IMR-90 (cell line): ENCODE results near the gene CHPF2. TPM values are rescaled to one million over a fixed set of nuclear protein-coding genes. Genes with fewer than 3 reads are reported as not detected.

Experiments used
- ATAC-seq: fragments of 200-7000 bp; cut with Tn5 transposase; 2 replicates; pipeline ENCODE4 v1.9.1; 2020; ENCODE audit warnings: low read depth, mild to moderate bottlenecking, moderate library complexity
- BruUV-seq: library from RNA; stranded (reverse); fragments of 400-500 nt; replicated peaks from 2 replicates; lab custom pipeline; 2021; lab: Mats Ljungman, UMichigan
- CTCF ChIA-PET: fragments of 300-600 bp; formaldehyde crosslinking; extraction: SDS; loops from one replicate; lab custom pipeline; 2021; ENCODE audit warnings: antibody characterized with exemption; lab: Yijun Ruan, JAX
- POLR2A ChIA-PET: fragments of 300-600 bp; sonication (Branson Sonifier 250); formaldehyde crosslinking; loops from one replicate; lab custom pipeline; 2022; ENCODE audit warnings: antibody characterized with exemption; ENCODE audit not compliant: unreplicated experiment; lab: Charles Lee
- DNase-seq: peaks from one replicate; pipeline ENCODE4 v3.0.0; 2013
- H2AFZ ChIP-seq: replicated peaks from 2 replicates; pipeline ENCODE3; 2013; ENCODE audit warnings: low read length, mild to moderate bottlenecking; ENCODE audit not compliant: poor library complexity
- H2AK5ac ChIP-seq: 2 replicates; pipeline ENCODE4 v1.6.1; 2013; ENCODE audit warnings: low read depth, low read length, inconsistent platforms
- H2AK9ac ChIP-seq: replicated peaks from 2 replicates; pipeline ENCODE3; 2013; ENCODE audit warnings: mild to moderate bottlenecking, low read depth, low read length, moderate library complexity; ENCODE audit not compliant: poor library complexity
- H2BK120ac ChIP-seq: 2 replicates; pipeline ENCODE4 v1.6.1; 2013; ENCODE audit warnings: low read depth, low read length, inconsistent platforms
- H2BK15ac ChIP-seq: 3 replicates; pipeline ENCODE4 v1.6.1; 2013; ENCODE audit warnings: low read depth, low read length, inconsistent platforms
- H2BK20ac ChIP-seq: 2 replicates; pipeline ENCODE4 v1.6.1; 2013; ENCODE audit warnings: low read depth, mild to moderate bottlenecking, inconsistent platforms, low read length, moderate library complexity
- H2BK5ac ChIP-seq: 2 replicates; pipeline ENCODE4 v1.6.1; 2013; ENCODE audit warnings: mild to moderate bottlenecking, low read depth, low read length, inconsistent platforms; ENCODE audit not compliant: poor library complexity, severe bottlenecking
- H3K14ac ChIP-seq: replicated peaks from 2 replicates; pipeline ENCODE4 v1.6.1; 2013; ENCODE audit warnings: low read depth, low read length, inconsistent platforms
- H3K18ac ChIP-seq: 2 replicates; pipeline ENCODE4 v1.6.1; 2013; ENCODE audit warnings: low read depth, low read length, control low read depth
- H3K23ac ChIP-seq: 2 replicates; pipeline ENCODE4 v1.6.1; 2013; ENCODE audit warnings: low read depth, low read length, inconsistent platforms
- H3K27ac ChIP-seq: 2 replicates; pipeline ENCODE4 v1.5.1; 2013; ENCODE audit warnings: mild to moderate bottlenecking, control low read depth, low read length; ENCODE audit not compliant: insufficient read depth
- H3K27me3 ChIP-seq: 2 replicates; pipeline ENCODE4 v1.6.1; 2013; ENCODE audit warnings: low read length; ENCODE audit not compliant: control insufficient read depth, insufficient read depth
- H3K36me3 ChIP-seq: 2 replicates; pipeline ENCODE4 v1.6.1; 2013; ENCODE audit warnings: low read length, mixed read lengths; ENCODE audit not compliant: control insufficient read depth, insufficient read depth
- H3K4ac ChIP-seq: 2 replicates; pipeline ENCODE4 v1.6.1; 2013; ENCODE audit warnings: low read depth, low read length, inconsistent platforms
- H3K4me1 ChIP-seq: 2 replicates; pipeline ENCODE4 v1.6.1; 2013; ENCODE audit warnings: low read length, mixed read lengths; ENCODE audit not compliant: control insufficient read depth, insufficient read depth
- H3K4me2 ChIP-seq: 2 replicates; pipeline ENCODE4 v1.6.1; 2013; ENCODE audit warnings: low read depth, mild to moderate bottlenecking, control low read depth, low read length, moderate library complexity
- H3K4me3 ChIP-seq: 2 replicates; pipeline ENCODE4 v1.5.1; 2013; ENCODE audit warnings: low read depth, mild to moderate bottlenecking, control low read depth, low read length, moderate library complexity; ENCODE audit not compliant: insufficient read depth
- H3K56ac ChIP-seq: 2 replicates; pipeline ENCODE4 v1.6.1; 2013; ENCODE audit warnings: low read length, inconsistent platforms; ENCODE audit not compliant: insufficient read depth; ENCODE audit errors: extremely low read depth
- H3K79me1 ChIP-seq, 2 experiments: 2 replicates each; pipeline ENCODE4 v1.6.1; 2013; ENCODE audit warnings: low read length in 2 of 2, inconsistent platforms in 1 of 2, low read depth in 1 of 2
- H3K9ac ChIP-seq: 2 replicates; pipeline ENCODE4 v1.6.1; 2013; ENCODE audit warnings: low read depth, low read length, control low read depth
- H3K9me1 ChIP-seq: 2 replicates; pipeline ENCODE4 v1.6.1; 2013; ENCODE audit warnings: low read length, inconsistent platforms; ENCODE audit not compliant: insufficient read depth
- H3K9me3 ChIP-seq: 2 replicates; pipeline ENCODE4 v1.6.1; 2013; ENCODE audit warnings: low read length; ENCODE audit not compliant: control insufficient read depth, insufficient read depth
- H4K20me1 ChIP-seq: 2 replicates; pipeline ENCODE4 v1.6.1; 2013; ENCODE audit warnings: low read length, inconsistent platforms; ENCODE audit not compliant: insufficient read depth
- H4K5ac ChIP-seq: 2 replicates; pipeline ENCODE4 v1.6.1; 2013; ENCODE audit warnings: mild to moderate bottlenecking, low read depth, low read length, control low read depth
- H4K8ac ChIP-seq, 2 experiments: 2 replicates each; pipeline ENCODE4 v1.6.1; 2013; ENCODE audit warnings: low read depth in 2 of 2, low read length in 2 of 2, control low read depth in 1 of 2, inconsistent platforms in 1 of 2
- H4K91ac ChIP-seq: 2 replicates; pipeline ENCODE4 v1.6.1; 2013; ENCODE audit warnings: low read depth, low read length, inconsistent platforms; ENCODE audit not compliant: insufficient read depth
- CHD1 ChIP-seq: IDR thresholded peaks from 2 replicates; pipeline ENCODE4 v1.6.1; 2012; ENCODE audit warnings: low read depth, low read length, improper control_type of control experiment
- WGBS, 2 experiments: methylation state at CpG; one replicate each; pipeline versions ENCODE4 v1.1.5 to v1.1.7; 2013; ENCODE audit warnings: missing lambda C conversion rate in 2 of 2; ENCODE audit not compliant: insufficient read length in 1 of 2; ENCODE audit errors: extremely low coverage in 2 of 2; 5-methylcytosine and 5-hydroxymethylcytosine counted together
- dilution Hi-C: fragments of 300-500 bp; cut with HindIII; formaldehyde crosslinking; loops from one replicate; pipeline ENCODE4 v1.14.3; 2018; ENCODE audit warnings: low sequenced_read_pairs; ENCODE audit not compliant: unreplicated experiment
- in situ Hi-C: fragments of 300-500 bp; cut with MboI; formaldehyde crosslinking; loops from 3 replicates; pipeline ENCODE4 v1.14.3; 2019; ENCODE audit warnings: low sequenced_read_pairs, inconsistent platforms, mixed read lengths
- intact Hi-C: fragments of 100-400 bp; cut with micrococcal nuclease; formaldehyde crosslinking; loops from 2 replicates; pipeline ENCODE4 v1.10.0; 2022
- polyA plus RNA-seq, 3 experiments: library from polyadenylated mRNA; depleted of rRNA; stranded (reverse); fragments of >200 nt; gene quantifications; 2 replicates each; pipeline ENCODE4 v1.2.3, GENCODE V29; 2012; ENCODE audit warnings: low replicate concordance in 1 of 3
- total RNA-seq: library from RNA; depleted of rRNA; stranded (reverse); fragments of >200 nt; gene quantifications from 2 replicates; pipeline ENCODE4 v1.2.3, GENCODE V29; 2012
- TF ChIP-seq, protein P1 (sequence below): fragments of 150-350 bp; IDR thresholded peaks from 2 replicates; pipeline ENCODE4 v1.6.1; 2016; ENCODE audit warnings: low read depth, mild to moderate bottlenecking, low read length, moderate library complexity, borderline replicate concordance

Gene CHPF2
- total and polyA plus RNA-seq, 2 of the 4 experiments (the other 2 are of a cell fraction) = 26.2 to 77.0 TPM

DNA sequence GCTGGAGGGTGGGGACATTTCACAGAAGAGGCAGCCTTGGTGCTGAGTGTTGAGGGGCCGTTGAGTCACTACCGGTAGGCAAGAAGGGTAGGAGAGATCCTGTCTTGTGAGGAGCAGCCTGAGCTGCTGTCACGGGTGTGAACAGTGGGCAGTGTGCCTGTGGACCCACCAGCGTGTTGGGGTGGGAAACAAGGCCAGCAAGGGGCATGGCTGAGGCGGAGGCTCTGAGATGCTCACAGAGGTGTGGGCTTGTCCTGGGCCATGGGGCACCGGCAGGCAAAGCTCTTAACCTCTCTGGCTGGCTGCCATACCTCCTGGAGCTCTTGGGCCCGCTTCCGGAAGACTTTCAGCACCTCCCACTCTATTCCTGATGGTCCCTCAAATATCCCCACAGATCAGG, 49.8 kb downstream of the CHPF2 start:
- H2BK5ac ChIP-seq = no peak overlapping the region
- peaks cover 40% of the 10 kb centered on the region for H3K27me3 ChIP-seq
- H3K4ac ChIP-seq = no peak overlapping the region
- no peak overlapping the region for H3K4me3 ChIP-seq
- 100% methylated on average over 2 of the region's 8 CpGs; no CpG with 5 or more reads in 1 of the 2 experiments for WGBS, 2 experiments
- H2BK15ac ChIP-seq = no peak overlapping the region
- ATAC-seq = no peak
- H2BK120ac ChIP-seq = no peak overlapping the region
- no peak overlapping the region for H3K56ac ChIP-seq
- BruUV-seq = no TSS peak
- no peaks in the 10 kb centered on the region for H3K79me1 ChIP-seq
- H3K9me1 ChIP-seq = no peaks in the 10 kb centered on the region
- H3K23ac ChIP-seq = no peak overlapping the region
- no peak overlapping the region for H4K8ac ChIP-seq
- dilution Hi-C loops = no loop called here
- H3K36me3 ChIP-seq = no peaks in the 10 kb centered on the region
- H4K20me1 ChIP-seq = no peaks in the 10 kb centered on the region
- ChIA-PET POLR2A (no interaction called here), CTCF (no interaction called here)
- H3K14ac ChIP-seq = no peak overlapping the region
- peaks cover 3% of the 10 kb centered on the region; the same call in 1 of the 2 replicates for H3K4me1 ChIP-seq
- no peak overlapping the region for H3K9ac ChIP-seq
- H4K91ac ChIP-seq = no peak overlapping the region
- in situ Hi-C loops = no loop called here
- no peak overlapping the region for H3K4me2 ChIP-seq
- no peak overlapping the region for H3K18ac ChIP-seq
- no peak overlapping the region for H2AFZ ChIP-seq
- intact Hi-C loops = no loop called here
- no peak overlapping the region for H2BK20ac ChIP-seq
- no peak overlapping the region for H2AK9ac ChIP-seq
- no peak overlapping the region for H2AK5ac ChIP-seq
- DNase-seq = no peak
- H3K27ac ChIP-seq = no peak overlapping the region
- no peak overlapping the region for H4K5ac ChIP-seq
- TF ChIP-seq CHD1 = no peak
- TF ChIP-seq, protein P1, sequence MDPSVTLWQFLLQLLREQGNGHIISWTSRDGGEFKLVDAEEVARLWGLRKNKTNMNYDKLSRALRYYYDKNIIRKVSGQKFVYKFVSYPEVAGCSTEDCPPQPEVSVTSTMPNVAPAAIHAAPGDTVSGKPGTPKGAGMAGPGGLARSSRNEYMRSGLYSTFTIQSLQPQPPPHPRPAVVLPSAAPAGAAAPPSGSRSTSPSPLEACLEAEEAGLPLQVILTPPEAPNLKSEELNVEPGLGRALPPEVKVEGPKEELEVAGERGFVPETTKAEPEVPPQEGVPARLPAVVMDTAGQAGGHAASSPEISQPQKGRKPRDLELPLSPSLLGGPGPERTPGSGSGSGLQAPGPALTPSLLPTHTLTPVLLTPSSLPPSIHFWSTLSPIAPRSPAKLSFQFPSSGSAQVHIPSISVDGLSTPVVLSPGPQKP = no peak
- peaks cover 2% of the 10 kb centered on the region for H3K9me3 ChIP-seq
